GM23338 (cell line): ENCODE measurements around the gene NOC2L. TPM values are rescaled to one million over a fixed set of nuclear protein-coding genes. Genes with fewer than 3 reads are reported as not detected.

Experiments used
- ATAC-seq: fragments of 200-7000 bp; cut with Tn5 transposase; 3 replicates; pipeline ENCODE4 v1.9.1; 2020
- DNase-seq: peaks from one replicate; pipeline ENCODE4 v3.0.0-alpha.2; 2015; ENCODE audit warnings: low spot score
- H2AFZ ChIP-seq: fragments of 200-600 bp; sonication (generic); 2 replicates; pipeline ENCODE4 v1.8.0; 2016; ENCODE audit warnings: antibody characterized with exemption, mild to moderate bottlenecking, moderate library complexity
- H3F3A ChIP-seq: fragments of 200-600 bp; sonication (generic); replicated peaks from 2 replicates; pipeline ENCODE4 v1.8.0; 2017; ENCODE audit warnings: antibody characterized with exemption, mixed run types, low read depth
- H3K27ac ChIP-seq: fragments of 200-600 bp; sonication (generic); 2 replicates; pipeline ENCODE4 v1.6.1; 2016; ENCODE audit warnings: low read depth
- H3K27me3 ChIP-seq: fragments of 200-600 bp; sonication (generic); 2 replicates; pipeline ENCODE4 v1.8.0; 2016; ENCODE audit warnings: mild to moderate bottlenecking, mixed run types, moderate library complexity; ENCODE audit not compliant: insufficient read depth
- H3K36me3 ChIP-seq: fragments of 200-600 bp; sonication (generic); 2 replicates; pipeline ENCODE4 v1.8.0; 2016; ENCODE audit warnings: mild to moderate bottlenecking; ENCODE audit not compliant: insufficient read depth
- H3K4me1 ChIP-seq: fragments of 200-600 bp; sonication (generic); 2 replicates; pipeline ENCODE4 v1.8.0; 2016; ENCODE audit warnings: mild to moderate bottlenecking, moderate library complexity; ENCODE audit not compliant: insufficient read depth
- H3K4me2 ChIP-seq: fragments of 200-600 bp; sonication (generic); 2 replicates; pipeline ENCODE4 v1.7.1; 2017; ENCODE audit warnings: mixed run types
- H3K4me3 ChIP-seq: fragments of 200-600 bp; sonication (generic); 2 replicates; pipeline ENCODE4 v1.6.1; 2016; ENCODE audit warnings: mixed run types
- H3K79me2 ChIP-seq: fragments of 200-600 bp; sonication (generic); replicated peaks from 2 replicates; pipeline ENCODE4 v1.8.0; 2017; ENCODE audit warnings: mild to moderate bottlenecking; ENCODE audit not compliant: insufficient read depth
- H3K9me2 ChIP-seq: fragments of 200-600 bp; sonication (generic); 2 replicates; pipeline ENCODE4 v1.8.0; 2017; ENCODE audit not compliant: insufficient read depth
- H4K20me1 ChIP-seq: fragments of 200-600 bp; sonication (generic); replicated peaks from 2 replicates; pipeline ENCODE4 v1.8.0; 2017; ENCODE audit warnings: mild to moderate bottlenecking; ENCODE audit not compliant: insufficient read depth
- H3K27ac Mint-ChIP-seq: 2 replicates; pipeline ENCODE4 v1.8.0; 2020; ENCODE audit warnings: inconsistent platforms, mild to moderate bottlenecking, moderate library complexity, mixed read lengths
- H3K27me3 Mint-ChIP-seq: 3 replicates; pipeline ENCODE4 v1.8.0; 2022; ENCODE audit warnings: low read depth, mild to moderate bottlenecking, moderate library complexity, mixed read lengths, inconsistent platforms; ENCODE audit not compliant: insufficient read depth, poor library complexity
- H3K36me3 Mint-ChIP-seq: 3 replicates; pipeline ENCODE4 v1.8.0; 2021; ENCODE audit warnings: low read depth, mild to moderate bottlenecking, inconsistent platforms, moderate library complexity, mixed read lengths
- H3K4me1 Mint-ChIP-seq: 3 replicates; pipeline ENCODE4 v1.8.0; 2020; ENCODE audit warnings: mild to moderate bottlenecking, inconsistent platforms, mixed read lengths
- H3K4me3 Mint-ChIP-seq: 3 replicates; pipeline ENCODE4 v1.8.0; 2021; ENCODE audit warnings: moderate library complexity, mild to moderate bottlenecking, inconsistent platforms, mixed read lengths
- H3K9me3 Mint-ChIP-seq: 3 replicates; pipeline ENCODE4 v1.8.0; 2020; ENCODE audit warnings: moderate library complexity, mild to moderate bottlenecking, inconsistent platforms, mixed read lengths
- CREB1 ChIP-seq: fragments of 250-450 bp; sonication (Bioruptor Pico); IDR thresholded peaks from 2 replicates; pipeline ENCODE4 v1.5.0; 2020; ENCODE audit warnings: low read depth, mild to moderate bottlenecking, moderate library complexity
- ETS1 ChIP-seq: IDR thresholded peaks from 2 replicates; pipeline ENCODE4 v1.6.1; 2016; ENCODE audit warnings: antibody characterized with exemption
- NANOG ChIP-seq: IDR thresholded peaks from 2 replicates; pipeline ENCODE4 v1.6.1; 2016; ENCODE audit warnings: antibody characterized with exemption, borderline replicate concordance
- POLR2AphosphoS5 ChIP-seq: IDR thresholded peaks from 2 replicates; pipeline ENCODE4 v1.6.1; 2016; ENCODE audit warnings: antibody characterized with exemption, low read depth
- STAT1 ChIP-seq: IDR thresholded peaks from one replicate; pipeline ENCODE4 v1.6.1; 2016; ENCODE audit warnings: antibody characterized with exemption; ENCODE audit not compliant: unreplicated experiment
- polyA plus RNA-seq: library from polyadenylated mRNA; unstranded; fragments of >200 nt; fragmentation: Nextera tagmentation; extraction: Ambion mirVana; gene quantifications from 2 replicates; pipeline ENCODE4 v1.2.1, GENCODE V29; 2016
- small RNA-seq: library from RNA; depleted of rRNA; stranded (forward); fragments of <200 nt; gene quantifications from one replicate; pipeline ENCODE3, GENCODE V24; 2014; ENCODE audit warnings: low replicate concordance
- total RNA-seq: library from RNA; depleted of rRNA; stranded (reverse); fragments of >200 nt; shearing (Covaris generic); gene quantifications from 2 replicates; pipeline ENCODE4 v1.2.3, GENCODE V29; 2014; rRNA removed

NOC2L gene
- total and polyA plus RNA-seq, 2 experiments from 2014 or later, result 79.3 to 125 TPM

GRCh38 chr1:897226-897625 is 61.8 kb downstream of the NOC2L start:
- Histone ChIP-seq H3K79me2 (no peaks in the 10 kb centered on the region), H3K27me3 (peaks cover 13% of the 10 kb centered on the region; the same call in 1 of the 2 replicates), H3K4me2 (no peak overlapping the region), H3F3A (no peaks in the 10 kb centered on the region), H3K27ac (no peak overlapping the region), H4K20me1 (no peaks in the 10 kb centered on the region), H3K4me1 (no peaks in the 10 kb centered on the region), H3K36me3 (no peaks in the 10 kb centered on the region), H2AFZ (no peak overlapping the region), H3K4me3 (no peak overlapping the region), H3K9me2 (no peaks in the 10 kb centered on the region)
- ATAC-seq (no peak), DNase-seq (no peak)
- Mint-ChIP-seq H3K36me3 (no peaks in the 10 kb centered on the region), H3K27ac (no peak overlapping the region), H3K9me3 (no peaks in the 10 kb centered on the region; the same call in 1 of the 3 replicates), H3K4me3 (no peak overlapping the region), H3K27me3 (peaks cover 24% of the 10 kb centered on the region), H3K4me1 (peaks cover 4% of the 10 kb centered on the region)
- no peak for TF ChIP-seq STAT1
- TF ChIP-seq POLR2AphosphoS5, result no peak
- no peak for TF ChIP-seq ETS1
- no peak for TF ChIP-seq CREB1
- no peak for TF ChIP-seq NANOG

Small RNA genes within 50 kb of the gene (small RNA-seq; reads per million reads assigned to genes)
- gene AL645608.3 (not detected), gene AL645608.4 (not detected)

Other genes with a start within 250 kb of the NOC2L start
- gene SAMD11, start 35.3 kb downstream of the NOC2L start, total RNA-seq, result 0.14 and 0.19 TPM in 2 replicates
- 0.40 and 0.47 TPM in 2 replicates for gene SAMD11, start 35.3 kb downstream of the NOC2L start, polyA plus RNA-seq
- gene KLHL17, start 1.3 kb upstream of the NOC2L start, total RNA-seq, result 27.8 and 37.1 TPM in 2 replicates
- 16.5 and 17.8 TPM in 2 replicates for gene KLHL17, start 1.3 kb upstream of the NOC2L start, polyA plus RNA-seq
- 2.2 and 3.3 TPM in 2 replicates for gene PLEKHN1, start 7.2 kb upstream of the NOC2L start, total RNA-seq
- 0.94 and 1.4 TPM in 2 replicates for gene PLEKHN1, start 7.2 kb upstream of the NOC2L start, polyA plus RNA-seq
- not detected in 2 replicates for gene PERM1, start 22.8 kb upstream of the NOC2L start, total RNA-seq
- gene PERM1, start 22.8 kb upstream of the NOC2L start, polyA plus RNA-seq, result 0.66 and 1.1 TPM in 2 replicates
- gene HES4, start 40.8 kb upstream of the NOC2L start, total RNA-seq, result 2.3 and 4.8 TPM in 2 replicates
- 6.7 and 7.9 TPM in 2 replicates for gene HES4, start 40.8 kb upstream of the NOC2L start, polyA plus RNA-seq
- 52.9 and 65.3 TPM in 2 replicates for gene ISG15, start 54.2 kb upstream of the NOC2L start, total RNA-seq
- 101 and 113 TPM in 2 replicates for gene ISG15, start 54.2 kb upstream of the NOC2L start, polyA plus RNA-seq
- 144 and 185 TPM in 2 replicates for gene AGRN, start 60.9 kb upstream of the NOC2L start, total RNA-seq
- gene AGRN, start 60.9 kb upstream of the NOC2L start, polyA plus RNA-seq, result 12.3 and 13.2 TPM in 2 replicates
- not detected in 2 replicates for gene RNF223, start 115.0 kb upstream of the NOC2L start, total RNA-seq
- not detected in 2 replicates for gene RNF223, start 115.0 kb upstream of the NOC2L start, polyA plus RNA-seq
- gene C1orf159, start 156.8 kb upstream of the NOC2L start, total RNA-seq, result 21.3 and 21.5 TPM in 2 replicates
- 9.6 and 9.9 TPM in 2 replicates for gene C1orf159, start 156.8 kb upstream of the NOC2L start, polyA plus RNA-seq
- 0.45 TPM in 1 of 2 replicates, not detected in the other for gene TTLL10, start 214.6 kb upstream of the NOC2L start, total RNA-seq
- gene TTLL10, start 214.6 kb upstream of the NOC2L start, polyA plus RNA-seq, result not detected in 2 replicates
- 0.58 and 1.5 TPM in 2 replicates for gene TNFRSF18, start 247.3 kb upstream of the NOC2L start, total RNA-seq
- 0.56 and 1.1 TPM in 2 replicates for gene TNFRSF18, start 247.3 kb upstream of the NOC2L start, polyA plus RNA-seq